Left ventricle myocardium inferior (tissue), 1 donor: Measurements from ENCODE around the gene DOCK3. TPM values are rescaled to one million over a fixed set of nuclear protein-coding genes. Genes with fewer than 3 reads are reported as not detected.

ENCODE experiments used
- DNase-seq: peaks from one replicate; pipeline ENCODE4 v3.0.0-alpha.2; 2020
- H3K27ac ChIP-seq: fragments of 200-600 bp; replicated peaks from 2 replicates; pipeline ENCODE4 v1.8.0; 2021
- H3K27me3 ChIP-seq: fragments of 200-600 bp; 2 replicates; pipeline ENCODE4 v1.8.0; 2021; ENCODE audit warnings: low read depth
- H3K36me3 ChIP-seq: fragments of 200-600 bp; 2 replicates; pipeline ENCODE4 v1.8.0; 2021
- H3K4me1 ChIP-seq: fragments of 200-600 bp; 2 replicates; pipeline ENCODE4 v1.8.0; 2021
- H3K4me3 ChIP-seq: fragments of 200-600 bp; 2 replicates; pipeline ENCODE4 v1.8.0; 2021; ENCODE audit warnings: mild to moderate bottlenecking, moderate library complexity
- H3K9me3 ChIP-seq: fragments of 200-600 bp; replicated peaks from 2 replicates; pipeline ENCODE4 v1.8.0; 2021
- intact Hi-C: fragments of 100-400 bp; cut with micrococcal nuclease; formaldehyde crosslinking; loops from one replicate; pipeline ENCODE4 v1.11.0; 2022
- total RNA-seq: library from RNA; stranded (reverse); fragmentation: NEBNext Ultra II Directional; extraction: Animal tissue kit (Norgen Biotek cat#: 25700); gene quantifications from one replicate; pipeline ENCODE4 v1.2.1, GENCODE V29; 2021
- TF ChIP-seq, protein P1 (sequence below): fragments of 200-600 bp; IDR thresholded peaks from 2 replicates; pipeline ENCODE4 v1.8.0; 2021; ENCODE audit warnings: antibody characterized with exemption, mild to moderate bottlenecking, borderline replicate concordance
- donor health status: DM: no; HTN: yes; CAD: no; lungs with severe emphysema.

DOCK3 gene
- total RNA-seq, 1 donor from 2014 or later = 3.9 TPM

DNA sequence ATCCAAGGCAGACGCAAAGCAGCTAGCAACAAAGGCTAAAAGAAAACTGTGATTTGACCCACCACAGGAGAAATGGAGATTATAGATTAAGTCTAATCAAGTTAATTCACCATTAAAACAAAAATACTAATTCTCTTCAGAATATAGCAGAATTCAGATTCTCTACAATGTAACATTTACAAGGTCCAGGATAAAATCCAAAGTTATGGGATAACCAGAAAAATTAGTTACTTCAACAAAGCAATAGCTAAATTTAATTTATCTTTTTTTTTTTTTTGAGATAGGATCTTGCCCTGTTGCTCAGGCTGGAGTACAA is 425.8 kb downstream of the DOCK3 start:
- Histone ChIP-seq H3K27me3 (no peaks in the 10 kb centered on the region), H3K4me1 (no peaks in the 10 kb centered on the region), H3K9me3 (no peaks in the 10 kb centered on the region), H3K27ac (no peak overlapping the region), H3K36me3 (no peaks in the 10 kb centered on the region), H3K4me3 (no peak overlapping the region)
- no peak for DNase-seq
- intact Hi-C loops = no loop called here
- TF ChIP-seq, protein P1, sequence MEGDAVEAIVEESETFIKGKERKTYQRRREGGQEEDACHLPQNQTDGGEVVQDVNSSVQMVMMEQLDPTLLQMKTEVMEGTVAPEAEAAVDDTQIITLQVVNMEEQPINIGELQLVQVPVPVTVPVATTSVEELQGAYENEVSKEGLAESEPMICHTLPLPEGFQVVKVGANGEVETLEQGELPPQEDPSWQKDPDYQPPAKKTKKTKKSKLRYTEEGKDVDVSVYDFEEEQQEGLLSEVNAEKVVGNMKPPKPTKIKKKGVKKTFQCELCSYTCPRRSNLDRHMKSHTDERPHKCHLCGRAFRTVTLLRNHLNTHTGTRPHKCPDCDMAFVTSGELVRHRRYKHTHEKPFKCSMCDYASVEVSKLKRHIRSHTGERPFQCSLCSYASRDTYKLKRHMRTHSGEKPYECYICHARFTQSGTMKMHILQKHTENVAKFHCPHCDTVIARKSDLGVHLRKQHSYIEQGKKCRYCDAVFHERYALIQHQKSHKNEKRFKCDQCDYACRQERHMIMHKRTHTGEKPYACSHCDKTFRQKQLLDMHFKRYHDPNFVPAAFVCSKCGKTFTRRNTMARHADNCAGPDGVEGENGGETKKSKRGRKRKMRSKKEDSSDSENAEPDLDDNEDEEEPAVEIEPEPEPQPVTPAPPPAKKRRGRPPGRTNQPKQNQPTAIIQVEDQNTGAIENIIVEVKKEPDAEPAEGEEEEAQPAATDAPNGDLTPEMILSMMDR = no peak

DNA sequence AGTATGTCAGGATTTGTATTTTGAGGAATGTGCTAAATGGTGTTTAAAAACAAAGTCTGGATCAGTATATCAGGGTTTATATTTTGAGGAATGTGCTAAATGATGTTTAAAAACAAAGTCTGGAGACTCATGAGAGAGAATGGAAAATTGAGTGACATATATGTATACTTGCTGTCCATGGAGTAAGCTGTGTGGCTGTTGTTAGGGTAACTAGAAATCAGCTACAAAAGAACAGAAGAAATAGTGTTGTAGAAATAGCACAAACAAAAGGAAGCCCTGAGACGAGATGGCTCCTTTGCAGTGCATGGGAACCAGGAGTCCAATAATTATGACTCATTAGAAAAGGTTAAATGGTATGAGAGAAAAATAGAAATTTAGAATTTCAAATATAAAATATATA is 427.7 kb downstream of the DOCK3 start:
- no peak for DNase-seq
- peaks cover 2% of the 10 kb centered on the region for H3K9me3 ChIP-seq
- H3K27me3 ChIP-seq = no peaks in the 10 kb centered on the region
- no peaks in the 10 kb centered on the region for H3K36me3 ChIP-seq
- H3K27ac ChIP-seq = no peak overlapping the region
- H3K4me1 ChIP-seq = no peaks in the 10 kb centered on the region
- intact Hi-C loops = no loop called here
- TF ChIP-seq, protein P1 = no peak
- H3K4me3 ChIP-seq = no peak overlapping the region

DNA sequence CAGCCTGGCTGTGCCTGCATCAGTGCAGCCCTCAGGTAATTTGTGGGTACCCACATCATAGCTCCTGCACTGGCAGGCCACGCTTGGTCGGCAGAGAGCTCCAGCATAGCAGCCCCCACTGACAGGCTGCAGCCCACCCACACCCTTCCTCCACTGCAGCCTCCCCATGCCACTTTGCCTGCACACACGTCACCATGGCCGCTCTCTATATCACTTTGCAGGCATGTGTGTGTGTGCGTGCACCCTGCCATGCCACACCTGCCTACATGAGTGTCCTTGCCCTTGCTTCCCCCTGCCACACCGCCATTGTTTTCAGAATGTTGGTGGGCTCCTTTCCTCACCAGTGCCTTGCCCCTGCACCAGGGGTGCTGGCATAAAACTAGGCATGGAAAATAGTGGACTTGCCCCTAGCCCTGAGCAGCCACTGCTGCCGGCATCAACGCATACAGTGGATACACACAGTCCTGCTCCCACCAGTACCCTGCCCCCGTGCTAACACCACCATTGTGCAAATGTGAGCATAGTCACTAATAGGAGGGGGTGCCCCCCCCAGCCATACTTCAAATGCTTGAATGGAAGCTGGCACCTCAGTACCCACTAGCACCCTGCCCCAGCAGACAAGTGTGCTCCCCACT is 431.6 kb downstream of the DOCK3 start:
- intact Hi-C loops = no loop called here
- no peak for DNase-seq
- Histone ChIP-seq H3K36me3 (no peaks in the 10 kb centered on the region), H3K27ac (no peak overlapping the region), H3K4me1 (no peaks in the 10 kb centered on the region), H3K9me3 (peaks cover 20% of the 10 kb centered on the region), H3K4me3 (no peak overlapping the region), H3K27me3 (no peaks in the 10 kb centered on the region)
- TF ChIP-seq, protein P1 = no peak

DNA sequence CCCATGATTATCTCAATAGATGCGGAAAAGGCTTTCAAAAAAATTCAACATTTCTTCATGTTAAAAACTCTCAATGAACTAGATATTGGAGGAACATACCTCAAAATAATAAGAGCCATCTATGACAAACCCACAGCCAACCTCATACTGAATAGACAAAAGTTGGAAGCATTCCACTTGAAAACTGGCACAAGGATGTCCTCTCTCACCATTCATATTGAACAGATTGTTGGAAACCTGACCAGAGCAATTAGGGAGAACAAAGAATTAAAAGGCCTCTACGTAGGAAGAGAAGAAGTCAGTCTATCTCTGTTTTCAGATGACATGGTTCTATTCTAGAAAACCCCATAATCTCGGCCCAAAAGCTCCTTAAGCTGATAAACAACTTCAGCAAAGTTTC is 435.9 kb downstream of the DOCK3 start:
- intact Hi-C loops = no loop called here
- no peaks in the 10 kb centered on the region for H3K27me3 ChIP-seq

DNA sequence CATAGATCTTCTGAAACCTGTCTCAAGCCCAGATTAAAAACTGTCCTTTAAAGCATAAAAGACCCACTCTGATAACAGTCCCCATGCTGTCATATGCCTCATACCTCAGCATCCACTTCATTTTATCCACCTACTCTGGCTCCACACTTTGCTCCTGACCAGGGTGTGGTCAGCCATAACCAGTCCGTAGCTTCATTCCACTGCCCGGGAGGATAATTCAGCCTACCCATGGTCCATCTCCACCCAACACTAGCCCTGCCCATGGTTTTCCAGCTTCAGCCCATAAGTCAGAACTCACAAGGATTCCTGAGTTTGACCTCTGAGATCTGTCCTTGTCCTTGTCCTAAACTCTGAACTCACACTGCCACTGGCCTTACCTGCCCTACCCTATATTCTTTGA is 448.2 kb downstream of the DOCK3 start:
- intact Hi-C loops = no loop called here

More for the DNA sequence above, 435.9 kb downstream of the DOCK3 start:
- no peaks in the 10 kb centered on the region for H3K36me3 ChIP-seq
- peaks cover 24% of the 10 kb centered on the region for H3K9me3 ChIP-seq
- DNase-seq = no peak
- no peak overlapping the region for H3K27ac ChIP-seq
- TF ChIP-seq, protein P1 = no peak
- no peak overlapping the region for H3K4me3 ChIP-seq
- H3K4me1 ChIP-seq = no peaks in the 10 kb centered on the region

More for the DNA sequence above, 448.2 kb downstream of the DOCK3 start:
- no peak overlapping the region for H3K27ac ChIP-seq
- no peaks in the 10 kb centered on the region for H3K4me1 ChIP-seq
- TF ChIP-seq, protein P1 = no peak
- no peaks in the 10 kb centered on the region for H3K36me3 ChIP-seq
- DNase-seq = no peak
- H3K27me3 ChIP-seq = no peaks in the 10 kb centered on the region
- H3K9me3 ChIP-seq = peaks cover 10% of the 10 kb centered on the region
- H3K4me3 ChIP-seq = no peak overlapping the region
